Right cardiac atrium (tissue), 5 donors: Measurements from ENCODE around the gene DPYD. TPM values are rescaled to one million over a fixed set of nuclear protein-coding genes. Genes with fewer than 3 reads are reported as not detected.

Experiments used
- ATAC-seq, 2 donors: fragments of 200-7000 bp; cut with Tn5 transposase; one replicate each; pipeline versions ENCODE4 v1.8.0 to v1.9.1; 2020; ENCODE audit warnings: moderate library complexity in 2 of 2, mild to moderate bottlenecking in 1 of 2
- DNase-seq, 3 donors: peaks; one replicate each; pipeline ENCODE4 v3.0.0-alpha.2; 2020
- H3K27ac ChIP-seq: one replicate; pipeline ENCODE4 v1.5.1; 2013; ENCODE audit warnings: mild to moderate bottlenecking, low read length, control low read depth, moderate library complexity
- H3K27me3 ChIP-seq: one replicate; pipeline ENCODE4 v1.6.1; 2013; ENCODE audit not compliant: control insufficient read depth, insufficient read depth
- H3K4me1 ChIP-seq: one replicate; pipeline ENCODE4 v1.6.1; 2013; ENCODE audit warnings: low read length; ENCODE audit not compliant: control insufficient read depth, insufficient read depth
- H3K4me3 ChIP-seq: one replicate; pipeline ENCODE4 v1.5.1; 2013; ENCODE audit warnings: low read length, control low read depth
- H3K9me3 ChIP-seq: one replicate; pipeline ENCODE4 v1.6.1; 2013; ENCODE audit warnings: low read length; ENCODE audit not compliant: control insufficient read depth
- WGBS: extraction: QIAGEN DNeasy Blood & Tissue Kit; methylation state at CpG from one replicate; pipeline ENCODE4 v1.1.7; 2013; 5-methylcytosine and 5-hydroxymethylcytosine counted together
- intact Hi-C, 4 donors: fragments of 100-400 bp; cut with DNase I; formaldehyde crosslinking; loops; one replicate each; pipeline versions ENCODE4 v1.11.0 to v1.14.0; 2022 to 2023
- polyA plus RNA-seq: library from polyadenylated mRNA; stranded (reverse); fragments of 200-250 nt; gene quantifications from one replicate; pipeline ENCODE4 v1.2.3, GENCODE V29; 2013
- total RNA-seq, 4 donors: library from RNA; stranded (reverse); fragmentation: NEBNext Ultra II Directional; extraction: Animal tissue kit (Norgen Biotek cat#: 25700); gene quantifications; one replicate each; pipeline ENCODE4 v1.2.1, GENCODE V29; 2021
- donor health status: healthy with polysubstance abuse.
- donor health status: DM: no; HTN: yes; CAD: no.
- donor health status: DM: no; HTN: no; CAD: no.
- donor health status: DM: no; HTN: yes; CAD: no; lungs with severe emphysema.
- donor health status: DM: yes; HTN: yes; CAD: no.

DPYD gene
- total and polyA plus RNA-seq, 5 donors = 5.2 to 15.7 (median 15.4) TPM

GRCh38 chr1:97610748-97611147, 310.1 kb downstream of the DPYD start:
- Histone ChIP-seq H3K4me3 (no peak overlapping the region), H3K4me1 (no peaks in the 10 kb centered on the region), H3K27me3 (no peaks in the 10 kb centered on the region), H3K9me3 (no peaks in the 10 kb centered on the region), H3K27ac (no peak overlapping the region)
- ATAC-seq (no peak), DNase-seq (no peak)
- WGBS = 91% methylated on average over 3 of the region's 3 CpGs
- intact Hi-C loops = no loop called here

GRCh38 chr1:97610102-97610501, 310.7 kb downstream of the DPYD start:
- ATAC-seq = no peak
- WGBS = 80% methylated on average over 3 of the region's 3 CpGs

DNA sequence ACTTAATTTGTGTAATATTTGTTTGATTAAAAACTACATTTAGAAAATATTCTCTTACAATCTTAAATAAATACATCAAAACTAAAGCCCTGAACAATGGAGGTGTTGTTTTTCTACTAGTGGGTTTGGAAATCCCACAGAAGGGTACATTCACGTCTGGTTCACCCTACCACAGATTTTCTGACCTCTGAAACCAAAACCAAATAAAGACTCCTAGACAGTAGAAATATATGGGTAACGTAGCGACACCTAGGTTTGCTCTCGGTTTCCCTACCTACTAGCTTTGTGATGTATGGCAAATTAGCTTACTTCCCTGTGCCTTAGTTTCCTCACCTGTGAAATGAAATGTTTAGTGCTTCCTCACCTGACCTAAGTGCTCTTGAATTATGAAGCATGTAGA, 312.6 kb downstream of the DPYD start:
- no peaks in the 10 kb centered on the region for H3K27me3 ChIP-seq
- DNase-seq = no peak
- no peaks in the 10 kb centered on the region for H3K4me1 ChIP-seq
- WGBS = 82% methylated on average over 4 of the region's 4 CpGs
- intact Hi-C loops = no loop called here
- H3K9me3 ChIP-seq = no peaks in the 10 kb centered on the region
- ATAC-seq = no peak
- no peak overlapping the region for H3K27ac ChIP-seq
- no peak overlapping the region for H3K4me3 ChIP-seq

More at GRCh38 chr1:97610102-97610501, 310.7 kb downstream of the DPYD start:
- H3K4me3 ChIP-seq = no peak overlapping the region
- H3K27me3 ChIP-seq = no peaks in the 10 kb centered on the region
- H3K4me1 ChIP-seq = no peaks in the 10 kb centered on the region
- H3K27ac ChIP-seq = no peak overlapping the region
- intact Hi-C loops = no loop called here
- no peak for DNase-seq
- H3K9me3 ChIP-seq = no peaks in the 10 kb centered on the region

GRCh38 chr1:97603776-97604175, 317.1 kb downstream of the DPYD start:
- 55% methylated on average over 5 of the region's 5 CpGs for WGBS
- Histone ChIP-seq H3K27me3 (no peaks in the 10 kb centered on the region), H3K9me3 (no peaks in the 10 kb centered on the region), H3K4me3 (no peak overlapping the region), H3K27ac (no peak overlapping the region), H3K4me1 (no peaks in the 10 kb centered on the region)
- ATAC-seq (no peak), DNase-seq (no peak)
- intact Hi-C loops = no loop called here

- 87% methylated on average over 3 of the region's 3 CpGs for WGBS
- intact Hi-C loops = no loop called here
- no peak overlapping the region for H3K27ac ChIP-seq
- no peaks in the 10 kb centered on the region for H3K27me3 ChIP-seq
- no peaks in the 10 kb centered on the region for H3K9me3 ChIP-seq
- H3K4me3 ChIP-seq = no peak overlapping the region
- ATAC-seq = no peak
- no peaks in the 10 kb centered on the region for H3K4me1 ChIP-seq
- no peak for DNase-seq
Measured at GRCh38 chr1:97603218-97603617, 317.6 kb downstream of the DPYD start.

GRCh38 chr1:97599447-97599846, 321.4 kb downstream of the DPYD start:
- no peak for ATAC-seq
- intact Hi-C loops = no loop called here
- 92% methylated on average over 2 of the region's 2 CpGs for WGBS

GRCh38 chr1:97593192-97593591, 327.6 kb downstream of the DPYD start:
- Histone ChIP-seq H3K27me3 (no peaks in the 10 kb centered on the region), H3K4me3 (no peak overlapping the region), H3K27ac (no peak overlapping the region), H3K9me3 (no peaks in the 10 kb centered on the region), H3K4me1 (no peaks in the 10 kb centered on the region)
- WGBS = 91% methylated on average over 8 of the region's 8 CpGs
- DNase-seq (no peak), ATAC-seq (no peak)
- intact Hi-C loops = no loop called here

More at GRCh38 chr1:97599447-97599846, 321.4 kb downstream of the DPYD start:
- DNase-seq = no peak
- no peaks in the 10 kb centered on the region for H3K27me3 ChIP-seq
- no peak overlapping the region for H3K4me3 ChIP-seq
- no peaks in the 10 kb centered on the region for H3K4me1 ChIP-seq
- no peaks in the 10 kb centered on the region for H3K9me3 ChIP-seq
- no peak overlapping the region for H3K27ac ChIP-seq

- ATAC-seq (no peak), DNase-seq (no peak)
- H3K27me3 ChIP-seq = no peaks in the 10 kb centered on the region
- intact Hi-C loops = no loop called here
- no peaks in the 10 kb centered on the region for H3K9me3 ChIP-seq
- no peak overlapping the region for H3K4me3 ChIP-seq
- H3K4me1 ChIP-seq = no peaks in the 10 kb centered on the region
- no peak overlapping the region for H3K27ac ChIP-seq
Measured at GRCh38 chr1:97588772-97589171, 332.1 kb downstream of the DPYD start.

DNA sequence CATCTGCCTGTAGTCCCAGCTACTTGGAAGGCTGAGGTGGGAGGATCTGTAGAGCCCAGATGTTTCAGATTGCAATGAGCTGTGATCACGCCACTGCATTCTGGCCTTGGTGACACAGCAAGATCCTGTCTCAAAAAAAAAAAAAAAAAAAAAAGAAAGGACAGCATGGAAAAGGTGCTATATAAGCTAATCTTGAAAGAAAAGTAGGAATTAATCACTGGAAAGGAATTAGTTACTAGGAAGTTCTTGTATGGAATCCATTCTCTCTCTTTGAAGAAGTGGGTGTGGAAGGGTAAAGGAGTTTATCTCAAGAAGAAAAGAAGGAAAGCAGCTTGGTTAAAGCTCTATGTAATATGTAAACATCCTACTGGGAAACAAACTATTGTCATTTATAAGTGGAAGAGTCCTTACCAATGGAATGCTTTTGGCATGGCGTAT, 339.2 kb downstream of the DPYD start:
- WGBS = 98% methylated on average over 2 of the region's 2 CpGs
- no peaks in the 10 kb centered on the region for H3K27me3 ChIP-seq
- no peak overlapping the region for H3K27ac ChIP-seq
- no peaks in the 10 kb centered on the region for H3K4me1 ChIP-seq
- ATAC-seq (no peak), DNase-seq (no peak)
- H3K4me3 ChIP-seq = no peak overlapping the region
- no peaks in the 10 kb centered on the region for H3K9me3 ChIP-seq
- intact Hi-C loops = no loop called here

DNA sequence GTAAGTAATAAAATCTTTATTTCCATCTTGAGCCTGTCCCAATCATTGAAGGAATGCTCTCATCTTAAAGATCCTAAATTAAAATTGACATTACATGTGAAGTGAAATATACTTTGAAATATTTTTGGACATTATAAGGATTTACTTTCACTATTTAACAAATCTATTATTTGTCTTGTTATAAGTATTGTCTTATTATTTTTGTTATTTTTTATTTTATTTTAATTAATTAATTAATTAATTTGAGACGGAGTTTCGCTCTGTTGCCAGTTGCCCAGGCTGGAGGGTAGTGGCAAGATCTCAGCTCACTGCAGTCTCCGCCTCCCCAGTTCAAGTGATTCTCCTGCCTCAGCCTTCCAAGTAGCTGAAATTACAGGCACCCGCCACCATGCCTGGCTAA, 343.2 kb downstream of the DPYD start:
- intact Hi-C loops = no loop called here
- 96% methylated on average over 4 of the region's 4 CpGs for WGBS
- Histone ChIP-seq H3K9me3 (no peaks in the 10 kb centered on the region), H3K27ac (no peak overlapping the region), H3K4me3 (no peak overlapping the region), H3K4me1 (no peaks in the 10 kb centered on the region), H3K27me3 (no peaks in the 10 kb centered on the region)
- ATAC-seq = no peak
- DNase-seq = no peak

DNA sequence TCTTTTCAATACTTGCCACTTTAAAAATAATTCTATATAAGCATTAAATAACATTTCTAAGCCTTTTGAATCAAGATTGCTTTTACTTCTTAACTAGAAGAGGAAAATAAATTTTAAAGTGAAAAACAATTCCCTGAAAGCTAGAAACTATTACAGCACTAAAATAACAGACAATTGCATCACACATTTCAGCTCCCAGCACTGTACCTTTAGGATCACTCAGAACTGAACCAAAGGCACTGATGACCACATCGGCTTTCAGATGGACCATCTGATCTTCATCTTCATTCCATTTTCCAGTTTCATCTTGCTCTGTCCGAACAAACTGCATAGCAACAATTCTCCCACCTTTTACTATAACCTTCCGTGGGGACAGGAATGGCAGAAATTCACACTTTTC, 347.3 kb downstream of the DPYD start:
- intact Hi-C loops = no loop called here
- Histone ChIP-seq H3K9me3 (no peaks in the 10 kb centered on the region), H3K4me3 (no peak overlapping the region), H3K27ac (no peak overlapping the region), H3K27me3 (no peaks in the 10 kb centered on the region), H3K4me1 (no peaks in the 10 kb centered on the region)
- no peak for ATAC-seq
- WGBS = 95% methylated on average over 3 of the region's 3 CpGs
- DNase-seq = no peak

DNA sequence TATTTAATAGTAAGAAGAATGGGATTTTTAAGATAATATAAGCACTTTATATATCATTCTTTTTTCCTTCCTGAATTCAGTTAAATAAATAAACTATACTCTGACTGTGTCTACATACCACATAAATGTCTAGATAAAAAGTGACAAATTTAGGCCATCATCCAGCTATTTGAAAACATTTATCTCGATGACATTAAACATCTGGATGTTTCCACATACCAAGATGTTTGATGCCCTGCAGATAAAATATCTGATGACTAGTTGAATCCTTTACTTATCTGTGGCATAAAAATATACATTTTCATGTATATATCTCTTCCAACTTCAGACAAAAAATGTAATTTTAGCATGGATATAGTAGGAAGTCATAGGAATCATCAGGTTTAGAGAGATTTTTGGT, 348.3 kb downstream of the DPYD start:
- DNase-seq (no peak), ATAC-seq (no peak)
- Histone ChIP-seq H3K27me3 (no peaks in the 10 kb centered on the region), H3K4me3 (no peak overlapping the region), H3K9me3 (no peaks in the 10 kb centered on the region), H3K27ac (no peak overlapping the region), H3K4me1 (no peaks in the 10 kb centered on the region)
- intact Hi-C loops = no loop called here
- 64% methylated on average over 1 of the region's 1 CpG for WGBS
